SK-N-MC (cell line): ENCODE data around the gene APOL2.
"Not testable (repeated sequence)": the region's sequence is repeated elsewhere in the genome, so short reads cannot be mapped to it uniquely, and the experiment has no call there.

Experiments used
- DNase-seq: peaks from one replicate; pipeline ENCODE4 v3.0.0-alpha.2; 2011; ENCODE audit warnings: low read depth, low spot score
- H3K27ac ChIP-seq: fragments of 200-600 bp; sonication (generic); 2 replicates; pipeline ENCODE4 v1.5.1; 2016; ENCODE audit warnings: mixed run types
- H3K36me3 ChIP-seq: fragments of 200-600 bp; sonication (generic); 2 replicates; pipeline ENCODE4 v1.6.1; 2017; ENCODE audit warnings: antibody characterized with exemption, low read length, mixed read lengths; ENCODE audit not compliant: insufficient read depth
- H3K4me3 ChIP-seq: fragments of 200-600 bp; sonication (generic); 2 replicates; pipeline ENCODE4 v1.5.1; 2016
- H3K9ac ChIP-seq: fragments of 200-600 bp; sonication (generic); 2 replicates; pipeline ENCODE4 v1.8.0; 2017; ENCODE audit warnings: mixed run types, mixed read lengths; ENCODE audit not compliant: insufficient read length
- H3K9me3 ChIP-seq: fragments of 200-600 bp; sonication (generic); 2 replicates; pipeline ENCODE4 v1.6.1; 2017; ENCODE audit warnings: low read depth, mild to moderate bottlenecking, antibody characterized with exemption, low read length, moderate library complexity, mixed read lengths
- EZH2 ChIP-seq: fragments of 200-600 bp; sonication (generic); IDR thresholded peaks from one replicate; pipeline ENCODE4 v1.6.1; 2017; ENCODE audit warnings: antibody characterized with exemption
- FOXP2 ChIP-seq: optimal IDR thresholded peaks from 2 replicates; pipeline ENCODE3; 2011; ENCODE audit warnings: mild to moderate bottlenecking, moderate library complexity; ENCODE audit not compliant: insufficient read depth; ENCODE audit errors: extremely low read length, control extremely low read depth
- POLR2AphosphoS5 ChIP-seq: IDR thresholded peaks from 2 replicates; pipeline ENCODE4 v1.6.1; 2012; ENCODE audit warnings: mild to moderate bottlenecking, low read depth, low read length, borderline replicate concordance

APOL2 gene

GRCh38 chr22:36267896-36268485 lies 28.7 kb upstream of the APOL2 start:
- TF ChIP-seq FOXP2: no peak
- no peak for TF ChIP-seq EZH2
- no peak for TF ChIP-seq POLR2AphosphoS5
- Histone ChIP-seq H3K9me3 (no peaks in the 10 kb centered on the region), H3K27ac (no peak overlapping the region), H3K4me3 (no peak overlapping the region), H3K36me3 (no peaks in the 10 kb centered on the region), H3K9ac (no peak overlapping the region)
- DNase-seq: no peak

GRCh38 chr22:36267058-36267457 lies 27.7 kb upstream of the APOL2 start:
- TF ChIP-seq POLR2AphosphoS5 (no peak), FOXP2 (no peak), EZH2 (no peak)
- no peaks in the 10 kb centered on the region for H3K36me3 ChIP-seq
- no peak for DNase-seq
- no peak overlapping the region for H3K27ac ChIP-seq
- no peaks in the 10 kb centered on the region for H3K9me3 ChIP-seq
- no peak overlapping the region for H3K4me3 ChIP-seq
- no peak overlapping the region for H3K9ac ChIP-seq

GRCh38 chr22:36263886-36264664 lies 24.7 kb upstream of the APOL2 start:
- not testable (repeated sequence) for DNase-seq, H3K36me3 ChIP-seq, H3K9ac ChIP-seq, H3K27ac ChIP-seq, H3K9me3 ChIP-seq, H3K4me3 ChIP-seq

DNA sequence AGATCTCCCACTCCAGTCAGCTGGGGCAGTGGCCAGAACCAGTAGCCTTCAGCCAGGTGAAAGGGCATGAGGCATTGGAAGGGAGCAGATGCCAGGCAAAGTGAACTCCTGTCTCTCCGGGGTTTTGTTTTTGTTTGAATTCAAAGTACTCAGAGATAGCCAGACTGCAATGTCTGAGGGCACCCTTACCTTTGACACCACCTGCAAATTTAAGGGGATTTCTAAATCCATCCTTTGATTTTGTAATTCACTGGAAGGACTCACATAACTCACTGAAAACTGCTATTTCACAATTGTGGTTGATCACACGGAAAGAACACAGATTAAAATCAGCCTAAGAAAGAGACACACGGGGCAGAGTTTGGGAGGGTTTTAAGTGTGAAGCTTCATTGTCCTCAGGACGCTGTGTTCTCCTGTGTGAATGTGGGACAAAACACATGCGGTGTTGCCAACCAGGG lies 23.9 kb upstream of the APOL2 start:
- H3K9ac ChIP-seq, H3K9me3 ChIP-seq, H3K4me3 ChIP-seq, DNase-seq, H3K27ac ChIP-seq, H3K36me3 ChIP-seq: not testable (repeated sequence)

DNA sequence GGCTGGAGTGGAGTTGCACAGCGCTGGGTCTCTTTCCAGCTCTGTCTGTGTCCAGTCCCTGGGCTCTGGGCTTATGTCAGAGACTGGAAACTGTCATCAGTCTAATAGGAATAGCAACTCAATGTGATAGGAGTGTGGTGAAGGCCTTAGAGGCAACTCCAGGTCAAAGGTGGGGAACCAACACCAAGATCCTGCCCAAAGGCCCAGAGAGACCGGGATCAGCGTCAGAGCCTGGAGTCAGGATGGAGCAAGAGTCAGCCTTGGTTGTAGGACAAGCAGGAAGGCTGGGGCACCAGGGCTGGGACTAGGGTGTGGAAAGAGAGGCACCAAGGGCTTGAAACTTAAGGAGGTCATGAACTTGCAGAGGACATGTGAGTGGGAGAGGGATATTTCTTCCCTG lies 23.0 kb upstream of the APOL2 start:
- not testable (repeated sequence) for H3K36me3 ChIP-seq, H3K9ac ChIP-seq, H3K27ac ChIP-seq

DNA sequence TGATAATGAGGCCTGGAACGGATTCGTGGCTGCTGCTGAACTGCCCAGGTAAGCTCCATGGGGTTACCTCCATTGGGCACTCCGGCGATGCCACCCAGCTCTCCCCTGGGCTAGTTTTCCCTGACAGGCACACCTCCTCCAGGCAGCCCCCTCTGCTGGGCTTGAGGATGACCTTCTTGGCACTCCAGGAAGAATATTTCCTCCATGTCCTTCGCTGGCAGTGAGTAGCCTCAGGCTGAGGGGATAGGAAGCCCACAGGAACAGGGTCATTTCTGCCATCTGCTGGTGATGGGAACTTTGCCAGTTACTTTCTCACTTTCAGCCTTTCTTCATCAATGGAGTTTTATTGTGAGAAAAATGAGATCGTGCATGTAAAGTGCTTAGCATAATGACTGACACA lies 22.3 kb upstream of the APOL2 start:
- not testable (repeated sequence) for H3K4me3 ChIP-seq, H3K9ac ChIP-seq, H3K36me3 ChIP-seq, H3K27ac ChIP-seq, DNase-seq, H3K9me3 ChIP-seq

More for the DNA sequence above, 23.0 kb upstream of the APOL2 start:
- H3K9me3 ChIP-seq, H3K4me3 ChIP-seq, DNase-seq: not testable (repeated sequence)

- Histone ChIP-seq H3K4me3 (no peak overlapping the region), H3K36me3 (no peaks in the 10 kb centered on the region), H3K9ac (no peak overlapping the region), H3K27ac (no peak overlapping the region), H3K9me3 (no peaks in the 10 kb centered on the region)
- TF ChIP-seq FOXP2: no peak
- TF ChIP-seq EZH2: no peak
- no peak for DNase-seq
These were observed 20.4 kb upstream of the APOL2 start for GRCh38 chr22:36259615-36260300.

DNA sequence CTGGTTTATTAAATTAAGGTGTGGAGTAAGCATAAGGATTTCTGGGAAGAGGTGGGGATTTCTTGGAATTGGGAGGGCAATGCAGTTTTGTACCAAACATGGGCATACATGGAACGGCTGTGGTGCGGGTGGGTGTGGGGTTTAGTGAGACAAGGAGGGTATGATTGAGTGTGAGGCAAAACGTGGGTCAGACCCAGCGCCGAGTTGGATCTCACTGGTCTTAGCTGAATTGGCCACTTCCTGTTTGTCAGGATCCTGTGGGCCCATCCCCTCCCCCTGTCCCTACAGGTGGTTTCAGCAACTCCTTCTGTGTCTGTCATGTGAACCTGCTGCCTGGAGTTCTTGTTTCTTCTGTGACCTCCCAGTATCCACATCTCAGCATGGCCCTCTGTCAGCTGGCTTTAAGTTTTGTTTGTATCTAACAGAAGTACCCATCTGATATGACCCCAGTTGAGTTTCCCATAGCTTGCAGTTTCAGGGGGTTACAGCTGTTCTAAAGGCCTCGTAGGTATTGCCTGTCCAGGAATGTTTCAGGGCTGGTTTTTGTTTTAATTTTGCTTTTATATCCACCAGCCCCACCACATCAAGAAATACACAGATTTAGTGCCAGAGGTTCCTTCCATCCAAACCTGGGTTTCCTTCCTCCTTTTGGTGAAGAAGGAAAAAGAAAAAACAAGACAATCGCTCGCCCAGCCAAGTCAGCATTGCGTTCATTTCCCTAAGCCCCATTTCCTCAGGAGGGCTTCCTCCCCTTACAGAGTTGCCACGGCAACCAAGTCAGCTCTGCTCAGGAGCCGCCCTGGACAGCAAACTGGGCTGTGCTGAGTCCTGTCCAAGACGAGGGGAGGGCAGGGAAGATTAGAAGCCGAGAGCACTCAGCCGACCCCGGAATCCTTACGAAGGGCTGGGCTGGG lies 19.6 kb upstream of the APOL2 start:
- DNase-seq: no peak
- Histone ChIP-seq H3K9ac (no peak overlapping the region), H3K36me3 (no peaks in the 10 kb centered on the region), H3K9me3 (no peaks in the 10 kb centered on the region), H3K27ac (no peak overlapping the region), H3K4me3 (peak overlapping the region; percentile 3; the same call in 1 of the 2 replicates)
- TF ChIP-seq FOXP2 (no peak), EZH2 (no peak), POLR2AphosphoS5 (no peak)
